ENCODE results near the gene ZRSR2.

Gene ZRSR2

DNA sequence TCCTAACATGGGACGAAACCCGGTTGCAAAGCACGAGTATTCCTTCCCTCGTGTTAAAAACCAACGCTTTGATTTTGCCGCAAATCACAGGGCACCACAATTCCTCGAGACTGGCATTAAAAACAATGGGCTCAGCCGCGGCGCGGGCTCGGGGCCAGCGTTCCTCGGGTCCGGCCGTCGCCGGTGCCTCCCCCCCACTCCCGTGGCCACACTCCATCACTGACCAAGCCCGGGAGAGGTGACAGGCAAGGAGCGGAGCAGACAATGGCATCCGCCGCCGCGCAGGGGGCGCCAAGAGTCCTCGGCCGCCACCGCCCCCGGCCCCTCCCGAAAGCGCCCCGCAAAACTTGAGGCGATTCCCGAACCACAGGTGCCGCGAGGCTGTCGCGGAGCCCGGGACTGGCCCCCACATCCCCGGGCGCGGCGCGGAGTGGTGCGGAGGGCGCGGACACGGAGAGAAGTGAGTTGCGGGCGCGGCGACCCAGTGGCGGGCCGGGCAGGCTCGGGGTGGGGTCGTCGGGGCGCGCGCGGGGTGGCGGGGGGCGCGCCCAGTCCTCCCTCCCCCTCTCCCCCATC is 63.9 kb downstream of the ZRSR2 start:
- peak; percentile 45 for DNase-seq

DNA sequence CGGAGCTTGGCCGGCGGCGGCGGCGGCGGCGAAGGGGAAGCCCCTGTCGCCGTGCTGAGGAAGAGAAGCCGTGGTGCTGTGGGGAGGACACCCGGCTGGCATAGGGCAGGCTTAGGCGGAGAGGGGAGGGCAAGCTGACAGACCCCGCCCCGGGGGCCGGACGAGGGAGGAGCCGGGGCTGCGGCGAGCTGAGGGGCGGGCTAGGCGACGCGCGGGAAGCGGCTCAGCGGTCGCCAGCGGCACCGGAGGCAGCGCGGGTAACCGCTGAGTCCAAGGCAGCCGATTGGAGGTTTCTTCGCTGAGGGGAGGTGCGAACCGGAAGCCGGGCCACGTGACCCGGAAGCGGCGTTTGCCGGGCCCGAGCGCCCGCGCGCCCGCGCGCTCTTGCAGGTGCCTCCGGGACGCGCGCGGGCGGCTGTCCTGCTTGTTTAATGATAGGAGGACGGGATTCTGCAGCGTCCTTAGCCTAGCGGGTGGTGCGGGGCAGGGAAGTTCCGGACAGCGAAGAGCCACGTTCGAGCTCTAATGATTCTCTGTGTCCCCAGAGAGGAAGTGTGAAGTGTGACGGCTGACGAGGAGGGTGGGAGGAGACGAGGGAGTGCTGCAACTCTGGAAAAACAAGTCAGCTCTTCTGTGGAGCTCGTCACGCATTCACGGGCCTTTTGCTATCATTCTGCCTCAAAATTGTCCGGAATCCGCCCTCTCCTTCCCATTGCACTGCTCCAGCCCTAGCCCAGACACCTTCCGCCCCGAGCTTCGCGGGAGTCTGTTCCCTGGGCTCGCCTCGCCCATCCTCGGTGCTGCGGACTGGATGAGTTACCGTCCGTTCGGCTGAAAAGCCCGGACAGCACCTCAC is 64.7 kb downstream of the ZRSR2 start, which contains the start of gene AP1S2:
Gene AP1S2, minus strand, starts transcription at position 102 of the 856 bp plus-strand sequence. CDS start 2,289 bp downstream, outside the sequence.
- peak; percentile 92 for DNase-seq

DNA sequence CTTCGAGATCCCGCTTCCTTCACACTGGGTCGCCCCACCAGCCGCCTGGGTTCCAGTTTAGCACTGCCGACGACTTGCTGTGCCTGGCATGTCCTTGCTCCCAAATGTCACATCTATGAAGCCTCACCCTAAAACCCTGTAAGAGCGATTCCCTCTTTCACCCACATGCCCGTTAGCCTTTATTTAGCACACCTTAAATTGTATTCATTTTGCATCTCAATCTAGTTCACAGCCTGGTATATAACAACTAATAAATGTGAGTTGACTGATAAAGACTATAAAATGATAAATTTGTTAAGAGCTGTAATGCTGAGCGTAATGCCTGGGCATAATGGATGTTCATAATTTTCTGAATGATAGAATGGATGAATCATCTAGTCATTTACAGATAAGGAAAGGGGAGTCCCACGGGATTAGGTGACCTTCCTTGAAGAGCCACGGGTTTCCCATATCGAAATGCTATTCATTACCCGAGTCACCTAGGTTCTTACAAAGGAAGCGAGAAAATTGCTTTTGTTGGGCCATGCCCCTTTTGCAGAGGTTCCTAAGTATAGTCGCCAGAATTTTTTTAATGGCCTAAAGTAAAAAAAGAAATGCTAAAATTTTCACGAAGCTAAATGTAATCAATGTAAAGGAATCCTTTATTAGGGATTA is 65.4 kb downstream of the ZRSR2 start:
- DNase-seq = peak; percentile 39

DNA sequence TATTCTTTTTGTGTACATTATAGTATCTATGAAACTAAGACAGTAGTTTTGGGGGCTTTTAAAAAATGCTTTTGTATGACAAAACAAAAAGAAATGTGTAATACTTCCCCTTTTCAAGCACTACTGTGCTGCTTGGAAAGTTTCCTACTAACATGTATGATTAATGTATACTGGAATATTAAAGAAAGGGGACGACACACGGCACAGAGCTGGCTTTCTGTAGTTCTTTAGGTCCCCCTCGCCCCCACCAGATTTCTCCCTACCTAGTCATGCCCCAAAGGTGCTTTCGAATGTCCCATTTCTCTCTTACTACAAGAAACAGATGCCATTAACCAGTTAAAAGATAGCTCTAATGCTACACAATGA is 65.9 kb downstream of the ZRSR2 start:
- peak; percentile 63 for DNase-seq

DNA sequence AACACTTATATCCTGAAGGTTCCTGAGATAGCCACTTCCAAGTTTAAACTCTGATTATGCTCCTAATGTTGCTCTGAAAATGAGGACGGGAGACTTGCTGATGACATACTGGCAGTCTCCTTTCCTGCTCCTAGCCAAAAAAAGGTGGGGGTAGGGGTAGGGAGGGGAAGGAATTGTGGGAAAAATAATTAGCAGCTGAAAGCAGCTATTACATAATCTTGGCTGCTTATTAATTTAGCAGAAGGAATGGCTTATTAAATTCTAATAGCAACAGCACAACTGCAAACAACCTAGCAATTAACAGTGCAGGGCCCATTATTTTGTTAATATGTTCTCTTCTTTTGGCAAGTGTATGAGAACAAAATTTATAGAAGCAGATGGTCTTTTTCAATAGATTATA is 66.4 kb downstream of the ZRSR2 start:
- no peak for DNase-seq

DNA sequence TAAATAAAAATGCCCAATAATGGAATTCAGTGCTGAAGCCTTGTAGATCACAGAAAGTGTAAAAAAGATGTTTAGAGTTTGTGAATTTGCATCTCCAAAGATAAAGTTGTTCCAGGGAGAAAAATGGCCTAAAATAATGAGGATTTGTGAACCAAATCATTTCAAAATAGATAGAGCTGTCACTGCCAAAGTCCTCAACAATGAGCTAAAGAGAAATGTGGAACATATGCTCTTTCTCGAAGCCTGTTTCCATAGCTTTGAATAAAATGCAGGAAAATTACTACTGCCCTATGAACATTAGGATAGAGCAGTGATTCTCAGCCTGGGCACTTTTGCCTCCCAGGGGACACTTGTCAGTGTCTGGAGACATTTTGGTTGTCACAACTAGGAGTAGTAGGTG is 67.8 kb downstream of the ZRSR2 start:
- no peak for DNase-seq

DNA sequence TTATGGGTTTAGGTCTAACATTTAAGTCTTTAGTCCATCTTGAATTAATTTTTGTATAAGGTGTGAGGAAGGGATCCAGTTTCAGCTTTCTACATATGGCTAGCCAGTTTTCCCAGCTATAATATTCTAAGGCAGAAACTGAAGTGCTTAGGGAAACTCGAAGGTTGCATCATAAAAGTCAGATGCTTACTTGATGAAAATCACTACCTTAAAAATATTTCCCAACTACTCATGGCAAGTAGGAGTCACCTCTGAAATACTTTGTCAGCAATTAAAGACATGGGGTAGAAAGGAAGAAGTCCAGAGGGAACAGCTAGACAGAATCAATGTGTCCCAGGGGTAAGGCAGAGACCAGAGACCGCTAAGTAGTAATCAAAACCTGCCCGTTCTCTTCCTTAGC is 70.6 kb downstream of the ZRSR2 start:
- peak; percentile 76 for DNase-seq

GRCh38 chrX:15864023-15864422 is 73.7 kb downstream of the ZRSR2 start:
- DNase-seq = peak; percentile 26

- no peak for DNase-seq
Measured at GRCh38 chrX:15864629-15865028, 74.3 kb downstream of the ZRSR2 start.

DNA sequence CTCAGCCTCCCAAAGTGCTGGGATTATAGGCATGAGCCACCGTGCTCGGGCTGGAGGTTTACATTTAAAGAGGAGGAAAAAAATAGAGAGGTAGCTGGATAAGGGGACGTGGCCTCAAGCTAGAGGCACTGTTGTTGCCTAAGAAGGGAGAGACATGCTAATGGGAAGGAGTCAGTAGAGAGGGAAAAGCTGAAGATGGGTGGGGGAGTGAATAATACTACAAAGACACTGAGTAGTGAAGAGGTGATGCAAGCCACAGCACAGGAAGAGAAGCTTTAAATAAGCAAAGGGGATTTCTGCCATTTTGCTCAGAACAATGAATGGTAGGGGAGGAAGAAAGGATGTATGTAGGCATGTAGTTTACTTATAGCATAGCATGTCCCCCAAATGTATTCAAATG is 75.9 kb downstream of the ZRSR2 start:
- no peak for DNase-seq

DNA sequence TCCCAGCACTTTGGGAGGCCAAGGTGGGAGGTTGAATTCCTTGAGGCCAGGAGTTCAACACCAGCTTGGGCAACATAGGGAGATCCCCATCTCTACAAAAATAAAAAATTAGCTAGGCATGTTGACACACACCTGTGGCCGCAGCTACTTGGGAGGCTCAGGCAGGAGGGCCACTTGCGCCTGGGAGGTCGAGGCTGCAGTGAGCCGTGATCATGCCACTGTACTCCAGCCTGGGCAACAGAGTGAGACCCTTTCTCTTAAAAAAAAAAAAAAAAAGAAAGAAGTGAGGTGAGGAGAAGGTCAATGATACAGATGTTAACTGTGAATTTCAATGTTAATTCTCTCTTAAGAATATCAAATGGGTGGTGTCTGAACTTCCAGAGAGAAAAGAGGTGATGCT is 79.4 kb downstream of the ZRSR2 start:
- DNase-seq = no peak

DNA sequence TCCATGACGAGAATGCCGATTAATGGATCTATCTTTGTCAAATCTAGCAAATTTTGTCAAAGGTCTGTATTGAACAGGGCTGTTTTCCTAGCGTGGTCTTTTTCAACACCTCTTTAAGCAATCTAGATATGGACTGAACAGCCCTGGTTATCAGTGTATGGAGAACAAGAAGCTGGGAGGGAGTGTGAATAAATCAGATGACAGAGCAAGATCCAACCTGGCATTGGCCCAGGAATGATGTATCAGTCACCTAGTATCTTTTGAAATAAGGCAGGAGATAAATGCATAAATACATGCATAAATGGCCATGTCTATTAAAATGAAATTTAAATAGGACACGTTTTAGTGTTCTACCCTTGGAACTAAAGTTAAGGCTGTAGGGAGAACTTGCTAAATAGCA is 80.0 kb downstream of the ZRSR2 start:
- no peak for DNase-seq

Data from inflammatory macrophage treated with lipopolysaccharide for 4 hours (primary cell).